Activated CD8-positive, alpha-beta T cell treated with anti-CD3 and anti-CD28 coated beads, Interleukin-2, amount 10 ng/mL, durations not matched to agents 7 days and 5 days (primary cell): Measurements from ENCODE around the gene SERPINC1. TPM values are rescaled to one million over a fixed set of nuclear protein-coding genes. Genes with fewer than 3 reads are reported as not detected.
A peak's percentile ranks its signal among the peaks of the same experiment; 100 is the strongest.
"Not testable (repeated sequence)": the region's sequence is repeated elsewhere in the genome, so short reads cannot be mapped to it uniquely, and the experiment has no call there.

Experiments
- ATAC-seq: fragments of 150-1000 bp; cut with Tn5 transposase; one replicate; pipeline ENCODE4 v1.10.0; 2021; ENCODE audit warnings: moderate library complexity
- CTCF ChIA-PET: fragments of 350-600 bp; sonication (Branson Sonifier 250); formaldehyde crosslinking; loops from one replicate; lab custom pipeline; 2021; ENCODE audit warnings: antibody characterized with exemption; lab: Charles Lee
- POLR2A ChIA-PET: fragments of 350-600 bp; sonication (Branson Sonifier 250); formaldehyde crosslinking; loops from one replicate; lab custom pipeline; 2021; ENCODE audit warnings: antibody characterized with exemption; lab: Charles Lee
- DNase-seq: peaks from one replicate; pipeline ENCODE4 v3.0.0-alpha.2; 2020
- H3K27ac Mint-ChIP-seq: one replicate; pipeline ENCODE4 v1.8.0; 2021; ENCODE audit warnings: mild to moderate bottlenecking, mixed read lengths
- H3K27me3 Mint-ChIP-seq: one replicate; pipeline ENCODE4 v1.8.0; 2021; ENCODE audit warnings: low read depth, mixed read lengths
- H3K36me3 Mint-ChIP-seq: one replicate; pipeline ENCODE4 v1.8.0; 2021; ENCODE audit warnings: low read depth, mixed read lengths
- H3K4me1 Mint-ChIP-seq: one replicate; pipeline ENCODE4 v1.8.0; 2021; ENCODE audit warnings: low read depth, mixed read lengths
- H3K4me3 Mint-ChIP-seq: one replicate; pipeline ENCODE4 v1.8.0; 2021; ENCODE audit warnings: mild to moderate bottlenecking, mixed read lengths
- H3K9me3 Mint-ChIP-seq: one replicate; pipeline ENCODE4 v1.8.0; 2022; ENCODE audit warnings: mixed read lengths; ENCODE audit not compliant: insufficient read depth
- total RNA-seq, 2 experiments: library from RNA; stranded (reverse); gene quantifications; one replicate each; pipeline ENCODE4 v1.2.3, GENCODE V29; 2021

SERPINC1 gene
- total RNA-seq, 2 experiments from 2014 or later, result not detected

DNA sequence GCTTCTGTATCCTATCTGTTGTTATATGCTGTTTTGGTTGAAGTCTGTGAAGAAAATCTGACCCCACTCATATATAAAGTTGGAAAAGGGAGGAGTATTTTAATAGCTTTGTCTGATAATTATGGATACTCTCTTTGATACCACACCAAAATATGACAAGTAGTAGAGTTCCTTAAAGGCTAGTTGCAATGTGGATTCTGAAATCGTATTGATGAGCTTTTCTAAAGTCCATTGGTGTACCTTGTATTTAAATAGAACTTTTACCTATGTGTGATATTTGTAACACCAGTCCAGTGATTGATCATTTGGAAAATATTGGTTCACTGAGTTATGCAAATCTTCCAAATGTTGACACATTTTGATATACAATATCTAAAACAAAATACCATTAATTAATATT is 57.1 kb downstream of the SERPINC1 start:
- DNase-seq (no peak), ATAC-seq (no peak)
- H3K4me1 Mint-ChIP-seq, result peaks cover 24% of the 10 kb centered on the region
- H3K36me3 Mint-ChIP-seq, result peaks cover 63% of the 10 kb centered on the region
- no peak overlapping the region for H3K27ac Mint-ChIP-seq
- CTCF ChIA-PET, result no interaction called here
- POLR2A ChIA-PET, result interaction anchor here (0.9 to 1.0 kb wide), 2 partner anchors 8 to 9 kb away, joined by 3 to 5 read pairs; no protein-coding TSS in a partner anchor
- H3K27me3 Mint-ChIP-seq, result no peaks in the 10 kb centered on the region
- no peaks in the 10 kb centered on the region for H3K9me3 Mint-ChIP-seq
- H3K4me3 Mint-ChIP-seq, result no peak overlapping the region

DNA sequence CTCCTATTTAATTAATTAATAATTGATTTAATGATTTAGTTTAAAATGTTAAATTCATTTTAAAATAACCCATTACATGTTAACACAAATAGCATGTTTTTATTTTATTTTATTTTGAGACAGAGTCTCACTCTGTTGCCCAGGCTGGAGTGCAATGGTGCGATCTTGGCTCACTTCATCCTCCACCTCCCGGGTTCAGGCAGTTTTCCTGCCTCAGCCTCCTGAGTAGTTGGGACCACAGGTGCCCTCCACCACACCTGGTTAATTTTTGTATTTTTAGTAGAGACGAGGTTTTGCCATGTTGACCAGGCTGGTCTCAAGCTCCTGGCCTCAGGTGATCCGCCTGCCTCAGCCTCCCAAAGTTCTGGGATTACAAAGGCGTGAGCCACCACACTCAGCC is 57.6 kb downstream of the SERPINC1 start:
- CTCF ChIA-PET, H3K4me3 Mint-ChIP-seq, ATAC-seq, H3K27ac Mint-ChIP-seq, H3K9me3 Mint-ChIP-seq, DNase-seq, H3K27me3 Mint-ChIP-seq: not testable (repeated sequence)
- POLR2A ChIA-PET, result interaction anchor here (1.0 kb wide), 1 partner anchor 9 kb away, joined by 3 read pairs; no protein-coding TSS in a partner anchor
- Mint-ChIP-seq H3K36me3 (peaks cover 61% of the 10 kb centered on the region), H3K4me1 (peaks cover 19% of the 10 kb centered on the region)

- POLR2A ChIA-PET, result no interaction called here
- CTCF ChIA-PET, result interaction anchor here (1.0 to 1.6 kb wide), 2 partner anchors 8 to 11 kb away, joined by 3 to 4 read pairs; partner anchors contain the start of gene ZBTB37
- Mint-ChIP-seq H3K4me3 (no peak overlapping the region), H3K4me1 (peaks cover 3% of the 10 kb centered on the region), H3K36me3 (peaks cover 56% of the 10 kb centered on the region), H3K9me3 (no peaks in the 10 kb centered on the region), H3K27me3 (no peaks in the 10 kb centered on the region), H3K27ac (peak overlapping the region; percentile 29)
- ATAC-seq (no peak), DNase-seq (no peak)
Observed at GRCh38 chr1:173857363-173857917, 59.7 kb downstream of the SERPINC1 start.

- ATAC-seq (no peak), DNase-seq (no peak)
- CTCF ChIA-PET, result interaction anchor here (1.0 to 1.6 kb wide), 2 partner anchors 9 to 12 kb away, joined by 3 to 4 read pairs; partner anchors contain the start of gene ZBTB37
- no peak overlapping the region for H3K4me3 Mint-ChIP-seq
- no peaks in the 10 kb centered on the region for H3K9me3 Mint-ChIP-seq
- H3K27ac Mint-ChIP-seq, result no peak overlapping the region
- H3K36me3 Mint-ChIP-seq, result peaks cover 54% of the 10 kb centered on the region
- peaks cover 1% of the 10 kb centered on the region for H3K4me1 Mint-ChIP-seq
- no peaks in the 10 kb centered on the region for H3K27me3 Mint-ChIP-seq
- POLR2A ChIA-PET, result interaction anchor here (0.6 to 0.7 kb wide), 2 partner anchors 11 to 26 kb away, joined by 3 read pairs; partner anchors contain the start of genes GAS5 and ZBTB37
Observed at GRCh38 chr1:173856903-173857302, 60.2 kb downstream of the SERPINC1 start.

DNA sequence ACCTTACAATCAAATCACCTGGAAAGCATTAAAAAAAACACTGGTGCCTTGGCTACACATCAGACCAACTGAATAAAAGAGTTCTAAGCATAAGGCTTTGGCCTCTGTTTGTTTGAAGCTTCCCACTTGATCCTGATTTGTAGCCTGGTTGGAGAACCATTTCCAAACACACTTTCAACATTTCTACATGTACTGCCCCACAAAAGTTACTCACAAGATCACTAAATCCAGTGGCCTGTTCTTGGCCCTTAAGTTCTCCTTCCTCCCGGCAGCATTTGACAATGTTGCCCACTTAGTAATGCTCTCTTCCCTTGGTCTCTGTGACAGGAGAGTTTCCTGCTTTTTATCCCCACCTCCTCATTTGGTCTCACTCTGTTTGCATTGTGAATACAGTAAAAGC is 61.1 kb downstream of the SERPINC1 start:
- ChIA-PET CTCF (no interaction called here), POLR2A (no interaction called here)
- Mint-ChIP-seq H3K4me1 (no peaks in the 10 kb centered on the region), H3K27me3 (no peaks in the 10 kb centered on the region), H3K9me3 (no peaks in the 10 kb centered on the region), H3K36me3 (peaks cover 54% of the 10 kb centered on the region), H3K4me3 (no peak overlapping the region), H3K27ac (no peak overlapping the region)
- ATAC-seq (no peak), DNase-seq (no peak)

Other genes starting within 250 kb of the SERPINC1 start
- gene ANKRD45, start 247.5 kb downstream of the SERPINC1 start, total RNA-seq, result not detected
- gene KLHL20, start 202.3 kb downstream of the SERPINC1 start, total RNA-seq, result 10 to 100 TPM; 18.3 to 22.3 TPM
- 10 to 100 TPM; 32.7 to 35.7 TPM for gene DARS2, start 92.7 kb downstream of the SERPINC1 start, total RNA-seq
- 10 to 100 TPM; 35.5 to 39.2 TPM for gene CENPL, start 92.4 kb downstream of the SERPINC1 start, total RNA-seq
- gene GAS5, start 49.3 kb downstream of the SERPINC1 start, total RNA-seq, result 100 to 1,000 TPM; 356 to 367 TPM
- 10 to 100 TPM in 1 of 2 experiments, 1 to 10 TPM in 1; 9.2 to 11.2 TPM for gene ZBTB37, start 48.9 kb downstream of the SERPINC1 start, total RNA-seq
- 10 to 100 TPM; 28.1 to 32.9 TPM for gene RC3H1, start 105.0 kb upstream of the SERPINC1 start, total RNA-seq
- 10 to 100 TPM; 38.2 to 44.2 TPM for gene RABGAP1L, start 242.2 kb upstream of the SERPINC1 start, total RNA-seq